Lower leg skin (tissue), 4 donors: ENCODE results near the gene ZNF879. TPM values are rescaled to one million over a fixed set of nuclear protein-coding genes. Genes with fewer than 3 reads are reported as not detected.

Source experiments
- DNase-seq, 2 donors: peaks; one replicate each; pipeline ENCODE4 v3.0.0-alpha.2; 2019; ENCODE audit warnings: low spot score in 2 of 2
- H3K4me3 ChIP-seq: fragments of 200-600 bp; sonication (generic); 2 replicates; pipeline ENCODE4 v1.5.1; 2017; ENCODE audit warnings: mild to moderate bottlenecking, low read depth; ENCODE audit not compliant: poor library complexity, severe bottlenecking
- CTCF ChIP-seq, 3 donors: fragments of 450-650 bp; IDR thresholded peaks; one replicate each; pipeline ENCODE4 v1.5.1; 2016; ENCODE audit warnings: antibody characterized with exemption in 3 of 3, mild to moderate bottlenecking in 3 of 3, moderate library complexity in 2 of 3
- POLR2A ChIP-seq, 2 donors: fragments of 450-650 bp; IDR thresholded peaks; one replicate each; pipeline ENCODE4 v1.6.1; 2016 to 2017; ENCODE audit warnings: antibody characterized with exemption in 2 of 2, mild to moderate bottlenecking in 1 of 2, moderate library complexity in 1 of 2
- WGBS, 2 donors: methylation state at CpG; one replicate each; pipeline ENCODE4 v1.1.5; 2018; 5-methylcytosine and 5-hydroxymethylcytosine counted together
- intact Hi-C: fragments of 100-400 bp; cut with DNase I; formaldehyde crosslinking; loops from one replicate; pipeline ENCODE4 v1.15.0; 2023; ENCODE audit warnings: low total_unique reads
- total RNA-seq, 4 donors: library from RNA; depleted of rRNA; stranded (reverse); fragments of >200 nt; gene quantifications; one replicate each; pipeline ENCODE4 v1.1.0, GENCODE V29; 2016

Gene ZNF879
- total RNA-seq, 4 donors from 2014 or later: 0.84 to 8.4 (median 2.7) TPM

GRCh38 chr5:179055436-179055835 is 31.8 kb downstream of the ZNF879 start:
- H3K4me3 ChIP-seq: no peak overlapping the region
- TF ChIP-seq POLR2A (IDR thresholded peaks at IDR 0.05) (no peak), CTCF (IDR thresholded peaks at IDR 0.05) (no peak)
- DNase-seq: no peak
- WGBS, 2 donors: 44 to 56% methylated on average over 3 of the region's 3 CpGs
- intact Hi-C loops: no loop called here

GRCh38 chr5:179055841-179056240 is 32.2 kb downstream of the ZNF879 start:
- TF ChIP-seq POLR2A (IDR thresholded peaks at IDR 0.05): no peak
- no peak for TF ChIP-seq CTCF (IDR thresholded peaks at IDR 0.05)
- no peak overlapping the region for H3K4me3 ChIP-seq
- 62 to 69% methylated on average over 9 of the region's 9 CpGs for WGBS, 2 donors
- intact Hi-C loops: no loop called here
- DNase-seq: no peak

GRCh38 chr5:179060116-179061008 is 36.8 kb downstream of the ZNF879 start, which contains the start of gene ZNF354C:
Gene ZNF354C, plus strand, starts transcription at chr5:179060373. Its CDS starts 1,696 bp downstream, at chr5:179062069.
- TF ChIP-seq CTCF (IDR thresholded peaks at IDR 0.05) (no peak), POLR2A (IDR thresholded peaks at IDR 0.05) (no peak)
- 6 to 7% methylated on average over 62 to 75 of the region's 81 CpGs for WGBS, 2 donors
- intact Hi-C loops: no loop called here
- H3K4me3 ChIP-seq: peak within 1 kb of the TSS; percentile 72
- peak; percentile 78 to 96 for DNase-seq

GRCh38 chr5:179061025-179061424 is 37.4 kb downstream of the ZNF879 start:
- intact Hi-C loops: no loop called here
- H3K4me3 ChIP-seq: peak overlapping the region; percentile 72
- DNase-seq: no peak
- TF ChIP-seq POLR2A (IDR thresholded peaks at IDR 0.05): no peak
- TF ChIP-seq CTCF (IDR thresholded peaks at IDR 0.05): no peak
- WGBS, 2 donors: 71 to 73% methylated on average over 10 to 19 of the region's 19 CpGs

GRCh38 chr5:179065703-179066102 is 42.1 kb downstream of the ZNF879 start:
- TF ChIP-seq POLR2A (IDR thresholded peaks at IDR 0.05): no peak
- TF ChIP-seq CTCF (IDR thresholded peaks at IDR 0.05): no peak
- WGBS, 2 donors: 95 to 96% methylated on average over 6 of the region's 6 CpGs
- DNase-seq: no peak
- intact Hi-C loops: no loop called here
- H3K4me3 ChIP-seq: no peak overlapping the region
